ENCODE measurements around the gene SULT1A3. TPM values are rescaled to one million over a fixed set of nuclear protein-coding genes. Genes with fewer than 3 reads are reported as not detected.
"Not testable (repeated sequence)": the region's sequence is repeated elsewhere in the genome, so short reads cannot be mapped to it uniquely, and the experiment has no call there.

Gene SULT1A3
- total RNA-seq = 10 to 100 TPM; 14.5 to 22.1 TPM
- polyA plus RNA-seq (2013, experiment 1 of 2) = 13.5 TPM
- polyA plus RNA-seq (2013, experiment 2 of 2) = 21.4 TPM
- long read RNA-seq, experiment 1, partial matches to known transcripts = 0 of 1 reads
- long read RNA-seq, experiment 1, other reads (novel, unspliced or antisense) = 0 of 1 reads
- long read RNA-seq, experiment 2, partial matches to known transcripts = 0 of 1 reads
- long read RNA-seq, experiment 2, other reads (novel, unspliced or antisense) = 0 of 1 reads
- long read RNA-seq, experiment 3, partial matches to known transcripts = 0 of 2 reads
- long read RNA-seq, experiment 3, other reads (novel, unspliced or antisense) = 1 of 2 reads
- long read RNA-seq, experiment 4, transcript SULT1A3-201 (8 exons, 1,097 nt) = major isoform, 5 of 6 reads
- long read RNA-seq, experiment 4, partial matches to known transcripts = 0 of 6 reads
- long read RNA-seq, experiment 4, other reads (novel, unspliced or antisense) = 1 of 6 reads

DNA sequence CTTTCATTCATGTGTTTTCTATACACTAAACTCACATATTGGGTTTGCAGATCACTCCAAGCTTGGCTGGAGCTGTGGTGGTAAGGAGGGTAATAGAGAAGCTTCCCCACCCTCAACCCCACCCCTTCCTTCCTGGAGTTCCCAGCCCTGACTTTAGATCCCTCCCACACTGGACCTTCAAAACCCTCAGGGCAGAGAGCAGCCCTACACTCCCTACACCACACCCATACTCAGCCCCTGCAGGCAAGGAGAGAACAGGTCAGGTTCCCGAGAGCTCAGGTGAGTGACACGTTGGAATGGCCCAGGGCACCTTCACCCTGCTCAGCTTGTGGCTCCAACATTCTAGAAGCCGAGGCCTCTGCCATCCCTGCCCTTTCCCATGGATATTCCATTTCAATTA lies at the start of gene SULT1A3:
Gene SULT1A3 (plus strand): TSS at position 207 of the 400 bp plus-strand sequence. CDS start 1,474 bp downstream, outside the sequence.
- no CpG with 5 or more reads among the region's 3 CpGs for WGBS, 2 experiments (ENCODE audit: insufficient coverage in 1 of 2, insufficient read length in 1 of 2)
- H3K27me3 ChIP-seq (ENCODE audit: control insufficient read depth, insufficient read depth, low read length, poor library complexity, severe bottlenecking); H3K27ac Mint-ChIP-seq; H3K4me3 Mint-ChIP-seq; H3K9me3 Mint-ChIP-seq; H3K36me3 ChIP-seq (ENCODE audit: control insufficient read depth, insufficient read depth, low read length); H3K27ac ChIP-seq (ENCODE audit: low read depth, low read length); H3K9me3 ChIP-seq (ENCODE audit: control insufficient read depth, low read length); H3K9ac ChIP-seq (ENCODE audit: extremely low read depth, low read length, poor library complexity, severe bottlenecking); H3K27me3 Mint-ChIP-seq (ENCODE audit: insufficient read depth); H3K4me1 ChIP-seq (ENCODE audit: control insufficient read depth, insufficient read depth, low read length); H3K4me3 ChIP-seq (ENCODE audit: low read length); DNase-seq; H3K4me1 Mint-ChIP-seq; H3K36me3 Mint-ChIP-seq (ENCODE audit: low read depth): not testable (repeated sequence)

DNA sequence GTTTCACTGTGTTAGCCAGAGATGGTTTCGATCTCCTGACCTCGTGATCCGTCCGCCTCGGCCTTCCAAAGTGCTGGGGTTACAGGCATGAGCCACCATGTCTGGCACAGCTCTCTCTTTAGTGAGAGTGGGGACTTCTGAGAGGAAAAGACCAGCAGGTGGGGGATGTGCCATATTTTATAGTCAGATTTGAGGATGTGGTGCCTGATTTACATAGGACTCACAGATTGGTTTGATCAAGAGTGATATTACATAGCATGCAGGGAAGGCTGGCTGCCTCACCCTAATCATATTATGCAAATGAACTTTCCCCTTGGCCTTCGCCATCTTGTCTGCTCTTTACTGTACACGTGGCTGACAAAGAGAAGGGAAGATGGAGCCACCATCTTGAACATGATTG lies 48.0 kb upstream of the SULT1A3 start:
- no peaks in the 10 kb centered on the region for H3K27me3 ChIP-seq (ENCODE audit: control insufficient read depth, insufficient read depth, low read length, poor library complexity, severe bottlenecking)
- H3K27ac ChIP-seq (ENCODE audit: low read depth, low read length) = no peak overlapping the region
- Mint-ChIP-seq H3K4me1 (no peaks in the 10 kb centered on the region), H3K4me3 (no peak overlapping the region), H3K27me3 (ENCODE audit: insufficient read depth) (peaks cover 8% of the 10 kb centered on the region), H3K9me3 (peaks cover 18% of the 10 kb centered on the region), H3K27ac (no peak overlapping the region), H3K36me3 (ENCODE audit: low read depth) (no peaks in the 10 kb centered on the region)
- peaks cover 14% of the 10 kb centered on the region for H3K9me3 ChIP-seq (ENCODE audit: control insufficient read depth, low read length)
- H3K36me3 ChIP-seq (ENCODE audit: control insufficient read depth, insufficient read depth, low read length) = no peaks in the 10 kb centered on the region
- H3K4me3 ChIP-seq (ENCODE audit: low read length) = no peak overlapping the region
- 90 to 96% methylated on average over 7 of the region's 7 CpGs for WGBS, 2 experiments (ENCODE audit: insufficient coverage in 1 of 2, insufficient read length in 1 of 2)
- TF ChIP-seq, protein P1, sequence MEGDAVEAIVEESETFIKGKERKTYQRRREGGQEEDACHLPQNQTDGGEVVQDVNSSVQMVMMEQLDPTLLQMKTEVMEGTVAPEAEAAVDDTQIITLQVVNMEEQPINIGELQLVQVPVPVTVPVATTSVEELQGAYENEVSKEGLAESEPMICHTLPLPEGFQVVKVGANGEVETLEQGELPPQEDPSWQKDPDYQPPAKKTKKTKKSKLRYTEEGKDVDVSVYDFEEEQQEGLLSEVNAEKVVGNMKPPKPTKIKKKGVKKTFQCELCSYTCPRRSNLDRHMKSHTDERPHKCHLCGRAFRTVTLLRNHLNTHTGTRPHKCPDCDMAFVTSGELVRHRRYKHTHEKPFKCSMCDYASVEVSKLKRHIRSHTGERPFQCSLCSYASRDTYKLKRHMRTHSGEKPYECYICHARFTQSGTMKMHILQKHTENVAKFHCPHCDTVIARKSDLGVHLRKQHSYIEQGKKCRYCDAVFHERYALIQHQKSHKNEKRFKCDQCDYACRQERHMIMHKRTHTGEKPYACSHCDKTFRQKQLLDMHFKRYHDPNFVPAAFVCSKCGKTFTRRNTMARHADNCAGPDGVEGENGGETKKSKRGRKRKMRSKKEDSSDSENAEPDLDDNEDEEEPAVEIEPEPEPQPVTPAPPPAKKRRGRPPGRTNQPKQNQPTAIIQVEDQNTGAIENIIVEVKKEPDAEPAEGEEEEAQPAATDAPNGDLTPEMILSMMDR (conservative IDR thresholded peaks at IDR 0.05) = no peak
- H3K4me1 ChIP-seq (ENCODE audit: control insufficient read depth, insufficient read depth, low read length) = no peaks in the 10 kb centered on the region
- DNase-seq = no peak
- H3K9ac ChIP-seq (ENCODE audit: extremely low read depth, low read length, poor library complexity, severe bottlenecking) = no peak overlapping the region

DNA sequence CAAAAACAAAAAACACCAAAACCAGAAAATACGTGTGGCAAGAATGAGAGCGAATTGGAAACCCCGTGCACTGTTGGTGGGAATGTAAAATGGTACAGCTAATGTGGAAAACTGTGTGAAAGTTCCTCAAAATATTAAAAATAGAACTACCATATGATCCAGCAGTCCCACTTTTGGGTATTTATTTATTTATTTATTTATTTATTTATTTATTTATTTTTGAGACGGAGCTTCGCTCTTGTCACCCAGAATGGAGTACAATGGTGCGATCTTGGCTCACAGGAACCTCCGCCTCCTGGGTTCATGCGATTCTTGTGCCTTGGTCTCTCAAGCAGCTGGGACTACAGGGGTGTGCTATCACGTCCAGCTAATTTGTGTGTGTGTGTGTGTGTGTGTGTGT lies 46.5 kb upstream of the SULT1A3 start:
- Mint-ChIP-seq H3K4me1 (no peaks in the 10 kb centered on the region), H3K27me3 (ENCODE audit: insufficient read depth) (peaks cover 8% of the 10 kb centered on the region), H3K9me3 (peaks cover 19% of the 10 kb centered on the region), H3K27ac (no peak overlapping the region), H3K36me3 (ENCODE audit: low read depth) (no peaks in the 10 kb centered on the region), H3K4me3 (no peak overlapping the region)
- H3K27me3 ChIP-seq (ENCODE audit: control insufficient read depth, insufficient read depth, low read length, poor library complexity, severe bottlenecking) = no peaks in the 10 kb centered on the region
- no peaks in the 10 kb centered on the region for H3K4me1 ChIP-seq (ENCODE audit: control insufficient read depth, insufficient read depth, low read length)
- H3K27ac ChIP-seq (ENCODE audit: low read depth, low read length) = no peak overlapping the region
- no peak overlapping the region for H3K9ac ChIP-seq (ENCODE audit: extremely low read depth, low read length, poor library complexity, severe bottlenecking)
- TF ChIP-seq, protein P1 (conservative IDR thresholded peaks at IDR 0.05) = no peak
- DNase-seq = no peak
- peaks cover 14% of the 10 kb centered on the region for H3K9me3 ChIP-seq (ENCODE audit: control insufficient read depth, low read length)
- WGBS, 2 experiments (ENCODE audit: insufficient coverage in 1 of 2, insufficient read length in 1 of 2) = 94 to 95% methylated on average over 4 to 7 of the region's 9 CpGs
- no peaks in the 10 kb centered on the region for H3K36me3 ChIP-seq (ENCODE audit: control insufficient read depth, insufficient read depth, low read length)
- no peak overlapping the region for H3K4me3 ChIP-seq (ENCODE audit: low read length)

Measured in endodermal cell (in vitro differentiated cells).